GM18508 (cell line): Measurements from ENCODE around the gene SPDYE1.
"Not testable (repeated sequence)": the region's sequence is repeated elsewhere in the genome, so short reads cannot be mapped to it uniquely, and the experiment has no call there.

Experiments used
- ATAC-seq: cut with Tn5 transposase; IDR thresholded peaks from one replicate; pipeline ENCODE4 v1.9.1; 2021; ENCODE audit warnings: moderate number of reproducible peaks; ENCODE audit not compliant: insufficient read depth, unreplicated experiment

The SPDYE1 gene

GRCh38 chr7:43990829-43991228, 6.9 kb upstream of the SPDYE1 start:
- ATAC-seq: not testable (repeated sequence)

GRCh38 chr7:43992896-43993295, 4.8 kb upstream of the SPDYE1 start:
- peak; percentile 86 for ATAC-seq

- ATAC-seq: not testable (repeated sequence)
Observed at GRCh38 chr7:43994681-43995080, 3.0 kb upstream of the SPDYE1 start.

GRCh38 chr7:44012081-44012480, 14.4 kb downstream of the SPDYE1 start:
- not testable (repeated sequence) for ATAC-seq

- ATAC-seq: not testable (repeated sequence)
Observed at GRCh38 chr7:44015090-44015489, 17.4 kb downstream of the SPDYE1 start.

- ATAC-seq: peak; percentile 87
Observed at GRCh38 chr7:44018857-44019807, 21.4 kb downstream of the SPDYE1 start.

GRCh38 chr7:44019825-44020224, 22.1 kb downstream of the SPDYE1 start:
- not testable (repeated sequence) for ATAC-seq

GRCh38 chr7:44022069-44022468, 24.4 kb downstream of the SPDYE1 start:
- ATAC-seq: not testable (repeated sequence)

GRCh38 chr7:44022796-44023467, 25.2 kb downstream of the SPDYE1 start:
- ATAC-seq: not testable (repeated sequence)

GRCh38 chr7:44029433-44029832, 31.7 kb downstream of the SPDYE1 start:
- ATAC-seq: not testable (repeated sequence)

- not testable (repeated sequence) for ATAC-seq
Observed at GRCh38 chr7:44030029-44030428, 32.3 kb downstream of the SPDYE1 start.

- not testable (repeated sequence) for ATAC-seq
Observed at GRCh38 chr7:44031319-44031718, 33.6 kb downstream of the SPDYE1 start.

- ATAC-seq: not testable (repeated sequence)
Observed at GRCh38 chr7:44032031-44032430, 34.3 kb downstream of the SPDYE1 start.

- not testable (repeated sequence) for ATAC-seq
Observed at GRCh38 chr7:44033971-44034844, 36.5 kb downstream of the SPDYE1 start.

- ATAC-seq: not testable (repeated sequence)
Observed at GRCh38 chr7:44036364-44036763, 38.7 kb downstream of the SPDYE1 start.

GRCh38 chr7:44037951-44038350, 40.3 kb downstream of the SPDYE1 start:
- ATAC-seq: not testable (repeated sequence)

- ATAC-seq: not testable (repeated sequence)
Observed at GRCh38 chr7:44038553-44038952, 40.9 kb downstream of the SPDYE1 start.

- peak; percentile 32 for ATAC-seq
Observed at GRCh38 chr7:44038961-44039558, 41.4 kb downstream of the SPDYE1 start.

GRCh38 chr7:44039800-44040492, 42.2 kb downstream of the SPDYE1 start:
- ATAC-seq: not testable (repeated sequence)
